ENCODE results near the gene MRPL3.

MRPL3 gene
- 54.4 to 169 (median 59.9) reads per million in 4 experiments for total RNA-seq

DNA sequence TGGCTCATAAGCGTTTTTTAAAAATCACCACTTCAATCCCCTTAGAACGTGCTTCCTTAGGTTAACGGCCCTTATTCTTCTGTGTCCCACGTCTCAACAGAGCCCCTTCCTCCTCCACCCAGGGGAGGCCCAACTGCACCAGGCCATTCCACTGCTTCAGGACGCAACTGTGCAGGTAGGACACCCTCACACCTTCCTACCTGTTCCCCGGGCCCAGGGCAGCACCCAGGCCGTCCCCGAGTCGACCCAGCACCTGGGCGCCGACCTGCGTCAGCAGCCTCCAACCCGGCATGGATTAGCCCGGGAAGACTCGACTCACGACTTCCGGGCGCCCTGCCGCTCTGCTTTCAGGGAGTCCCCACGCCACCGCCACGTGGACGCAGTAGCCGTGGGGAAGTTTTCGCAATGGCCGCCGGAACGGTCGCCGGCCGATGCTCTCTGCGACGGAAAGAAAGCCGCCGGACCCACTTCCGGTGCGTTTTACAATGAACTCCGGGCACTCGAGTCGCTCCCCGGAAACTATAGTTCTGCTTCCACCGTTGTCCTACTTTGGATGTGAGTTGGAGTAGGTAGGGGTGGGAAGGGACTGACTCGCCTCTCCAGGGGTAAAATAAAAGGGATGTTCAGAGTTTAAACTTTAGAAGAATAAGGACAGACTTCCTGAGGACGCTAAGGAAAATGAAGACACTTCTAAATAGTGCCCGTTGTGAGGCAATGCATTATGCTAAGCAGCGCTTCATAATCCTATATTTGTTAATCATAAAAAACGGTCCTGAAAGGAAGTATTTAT lies at the start of gene MRPL3:
Gene MRPL3 (minus strand): TSS at position 442 of the 790 bp plus-strand sequence. CDS start 150 bp downstream, at position 292.
- DNase-seq, result peak; percentile 71

DNA sequence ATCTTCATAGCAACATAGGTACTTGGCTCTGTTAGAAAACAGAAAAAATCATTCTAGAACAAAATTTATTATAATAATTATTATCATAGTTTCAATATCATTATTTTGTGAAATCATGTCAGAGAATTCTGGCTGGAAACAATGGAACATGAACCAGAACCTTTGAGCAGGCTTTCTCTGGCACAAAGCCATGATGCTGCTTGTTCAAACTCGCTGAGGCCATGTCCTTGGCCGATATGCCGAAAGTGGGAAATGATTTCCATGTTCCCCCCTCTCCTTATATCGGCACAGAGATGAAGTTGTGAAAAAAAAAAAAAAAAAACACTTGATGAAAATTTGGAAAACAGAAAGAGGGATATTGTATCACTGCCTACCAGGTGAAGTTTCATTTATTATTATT lies 49.0 kb upstream of the MRPL3 start:
- DNase-seq, result no peak

DNA sequence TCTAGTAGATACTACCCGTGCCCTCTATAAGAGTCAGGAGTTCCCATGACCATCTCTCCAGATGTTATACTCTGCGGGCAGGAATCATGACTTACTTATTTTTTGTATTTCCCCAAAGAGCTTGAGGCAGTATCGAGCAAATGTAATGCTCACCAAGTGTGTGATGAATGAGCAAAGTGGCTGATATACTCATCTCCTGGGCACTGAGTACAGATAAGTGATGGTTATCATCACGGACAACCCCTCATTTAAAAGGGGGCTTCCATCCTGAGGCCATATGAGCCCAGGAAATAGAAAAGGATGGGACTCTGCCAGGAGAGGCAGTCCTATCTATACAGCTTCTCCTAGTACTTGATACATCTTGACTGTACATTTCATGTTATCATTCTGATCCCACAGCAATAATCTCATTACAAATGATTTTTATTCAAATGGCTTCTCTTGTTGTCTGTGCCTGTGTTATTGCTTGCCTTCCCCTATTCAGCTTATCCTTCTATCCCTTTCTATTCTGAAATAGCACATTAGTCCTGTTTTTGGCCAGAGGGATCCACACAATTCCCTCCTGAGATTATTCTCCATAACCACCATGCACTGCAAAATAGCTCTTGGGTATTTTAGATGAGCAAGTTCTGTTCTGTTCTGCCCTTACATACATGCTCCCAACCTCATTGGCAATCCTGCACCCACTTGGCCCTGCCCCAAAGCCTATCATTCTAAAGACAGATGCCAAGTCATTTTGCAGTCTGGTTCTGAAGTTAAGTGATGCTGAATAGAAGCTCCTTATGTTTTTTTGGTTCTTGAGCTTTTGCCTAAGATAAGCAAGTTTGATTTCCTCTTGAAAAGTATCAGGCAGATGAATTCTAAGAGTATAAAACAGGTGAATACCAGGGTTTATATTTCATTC lies 48.0 kb upstream of the MRPL3 start:
- DNase-seq, result no peak

DNA sequence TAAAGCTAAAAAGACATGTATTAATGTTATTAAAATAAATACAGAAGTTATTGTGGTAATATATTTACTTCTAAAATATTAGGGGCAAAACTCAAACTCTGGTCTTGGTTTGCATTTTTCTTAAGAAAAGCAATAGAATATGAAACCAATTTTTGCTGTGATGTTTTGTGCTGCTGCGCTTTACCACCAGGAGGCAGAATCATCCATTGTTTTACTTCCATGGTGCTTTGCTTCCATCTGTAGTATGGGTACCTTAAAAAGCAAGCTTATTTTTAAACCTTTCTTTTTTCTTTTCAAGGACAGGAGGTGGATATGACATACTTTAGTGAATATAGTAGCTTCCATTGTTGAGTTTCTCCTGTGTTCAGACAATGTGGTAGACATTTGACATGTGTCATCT lies 46.6 kb upstream of the MRPL3 start:
- no peak for DNase-seq

DNA sequence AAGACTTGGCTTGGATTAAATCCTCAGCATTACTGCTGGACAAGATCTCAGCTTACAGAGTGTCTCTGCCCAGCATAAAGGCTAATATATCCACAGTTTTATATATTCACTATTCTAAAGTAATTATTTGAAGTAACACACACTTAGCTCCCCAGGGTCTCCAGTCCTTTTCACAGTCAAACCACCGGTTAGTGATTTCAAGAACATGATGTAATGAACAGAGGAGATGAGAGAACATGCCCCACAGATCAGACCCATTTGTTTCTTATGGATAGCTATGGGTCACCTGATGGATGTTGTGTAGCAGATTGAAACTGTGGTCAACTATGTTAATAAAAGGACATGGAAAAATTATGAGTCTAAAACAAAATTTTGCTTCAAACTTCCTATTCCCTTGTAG lies 44.8 kb upstream of the MRPL3 start:
- DNase-seq, result no peak

DNA sequence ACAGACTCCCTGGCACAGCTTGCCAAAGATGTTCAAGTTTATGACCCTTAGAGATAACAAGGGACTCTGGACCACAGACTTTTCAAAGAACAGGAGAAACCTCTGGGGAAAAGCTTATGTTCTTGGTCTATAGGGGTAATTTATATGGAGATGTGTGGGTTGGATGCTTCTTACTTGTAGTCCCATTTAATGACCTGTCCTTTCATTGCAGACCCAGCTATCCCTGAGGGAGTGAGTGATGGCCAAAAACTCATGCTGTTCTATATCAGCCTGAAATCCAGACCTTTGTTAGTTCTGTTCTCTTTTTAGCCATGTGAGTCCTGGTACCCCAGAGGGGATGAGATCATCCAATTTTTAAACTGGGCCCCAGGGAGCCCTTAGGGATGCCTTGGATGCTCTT lies 43.7 kb upstream of the MRPL3 start:
- no peak for DNase-seq

DNA sequence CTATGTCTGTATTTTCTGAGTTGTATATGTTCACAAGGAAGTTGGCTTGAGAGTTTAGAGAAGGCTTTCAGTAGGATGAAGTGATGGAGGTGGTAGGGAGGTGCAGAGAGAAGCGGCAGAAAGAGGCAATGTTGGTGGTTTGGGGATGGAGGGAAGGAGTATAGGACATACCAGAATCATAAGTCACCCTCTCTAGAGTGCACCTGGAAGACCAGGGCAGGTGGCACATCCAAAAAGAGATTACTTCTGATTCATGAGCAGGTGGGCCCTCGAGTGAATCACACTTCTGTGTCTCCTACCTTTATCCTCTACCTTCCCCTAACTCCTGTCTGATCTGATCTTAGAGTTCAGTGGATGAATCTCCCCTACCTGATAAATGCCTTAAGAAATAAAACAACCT lies 41.8 kb upstream of the MRPL3 start:
- no peak for DNase-seq

DNA sequence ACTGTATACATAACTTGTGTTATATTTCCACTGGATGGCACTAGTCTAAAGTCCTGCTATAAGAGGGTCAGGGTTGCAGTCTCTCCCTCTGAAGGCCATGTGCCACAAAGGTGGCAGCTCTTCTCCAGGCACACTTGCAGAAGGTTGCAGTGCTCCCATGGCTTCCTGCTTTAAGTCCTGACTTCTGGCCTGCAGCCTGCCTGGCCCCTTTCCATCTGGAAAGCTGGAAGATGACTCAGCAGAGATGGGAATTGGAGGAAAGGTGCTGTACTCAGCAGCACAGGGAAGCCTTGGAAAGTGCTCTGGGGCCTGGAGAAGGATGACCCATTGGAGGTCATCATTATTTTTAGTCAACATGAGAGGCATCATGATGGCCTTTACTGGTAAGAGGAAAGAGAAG lies 40.9 kb upstream of the MRPL3 start:
- DNase-seq, result no peak

DNA sequence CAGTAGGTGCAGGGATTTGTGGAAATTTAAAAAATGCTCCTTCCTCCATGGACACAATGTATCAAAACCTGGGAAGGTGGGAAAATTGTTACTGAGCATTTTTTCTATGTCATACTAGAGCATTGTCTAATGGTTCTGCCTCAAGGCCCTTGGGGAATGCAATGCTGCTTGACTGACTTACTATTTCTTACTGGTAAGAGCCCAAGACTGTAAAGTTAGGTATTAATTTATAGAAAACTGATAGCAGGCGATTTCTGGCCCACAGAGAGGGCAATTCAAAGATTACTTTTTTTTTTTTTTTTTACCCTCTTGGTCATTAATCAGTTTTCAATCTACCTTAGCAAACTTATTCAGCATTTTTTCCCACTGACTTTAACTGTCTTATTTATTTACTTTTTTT lies 38.5 kb upstream of the MRPL3 start:
- DNase-seq, result no peak

DNA sequence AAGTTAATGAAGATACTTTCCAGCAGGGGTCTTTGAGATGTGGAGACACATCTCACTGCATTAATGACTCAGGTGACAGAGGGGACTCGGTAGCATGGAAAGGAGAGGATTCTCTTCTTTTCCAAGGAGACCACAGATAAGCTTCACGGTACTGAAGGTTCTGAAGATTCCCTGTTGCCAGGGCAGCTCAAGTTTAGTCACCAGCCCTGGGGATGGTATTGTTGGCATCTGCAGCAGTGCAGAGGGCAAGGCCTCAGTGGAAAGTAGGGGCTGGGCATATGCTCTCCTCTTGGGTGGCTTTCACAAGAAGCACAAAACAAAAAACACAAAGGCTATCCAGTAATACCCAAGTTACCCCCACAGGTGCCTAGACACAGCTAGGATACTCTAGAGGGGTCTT lies 38.0 kb upstream of the MRPL3 start:
- no peak for DNase-seq

DNA sequence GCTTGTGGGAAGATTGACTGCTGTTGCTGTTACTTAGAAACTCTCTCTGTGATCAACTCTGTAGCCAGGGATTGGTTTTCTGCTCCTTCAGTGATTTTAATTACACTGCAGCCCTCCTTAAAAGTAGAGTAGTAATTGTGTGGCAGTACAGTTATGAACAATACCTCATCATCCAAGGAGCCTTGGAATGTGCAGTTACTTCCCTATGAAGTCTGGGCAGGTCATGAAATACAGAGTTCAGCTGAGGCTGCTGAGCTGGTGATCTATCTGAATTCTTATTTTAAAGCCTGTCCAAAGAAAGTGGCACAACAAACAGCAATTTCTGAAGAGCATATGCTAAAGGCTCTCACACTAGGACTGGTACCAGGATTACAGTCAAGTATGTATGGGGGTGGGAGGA lies 37.4 kb upstream of the MRPL3 start:
- no peak for DNase-seq

DNA sequence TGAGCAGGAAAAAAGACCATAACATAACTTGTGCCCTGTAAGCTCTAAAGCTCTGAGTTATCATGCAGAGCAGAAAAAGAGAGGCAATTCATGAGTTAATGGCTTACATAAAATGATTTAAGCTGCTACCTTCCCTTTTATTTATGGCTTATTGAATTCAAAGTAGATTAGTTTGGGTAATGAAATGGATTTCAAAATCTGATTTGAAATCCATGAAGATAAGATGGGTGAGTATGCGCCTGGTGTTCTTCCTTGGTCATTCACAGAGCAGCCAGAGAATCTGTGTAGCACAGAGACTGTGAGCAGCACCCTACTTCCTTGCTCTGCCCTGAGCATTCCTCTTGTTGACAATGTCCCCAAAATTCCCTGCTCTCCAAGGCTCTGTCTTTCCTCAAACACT lies 36.2 kb upstream of the MRPL3 start:
- no peak for DNase-seq

DNA sequence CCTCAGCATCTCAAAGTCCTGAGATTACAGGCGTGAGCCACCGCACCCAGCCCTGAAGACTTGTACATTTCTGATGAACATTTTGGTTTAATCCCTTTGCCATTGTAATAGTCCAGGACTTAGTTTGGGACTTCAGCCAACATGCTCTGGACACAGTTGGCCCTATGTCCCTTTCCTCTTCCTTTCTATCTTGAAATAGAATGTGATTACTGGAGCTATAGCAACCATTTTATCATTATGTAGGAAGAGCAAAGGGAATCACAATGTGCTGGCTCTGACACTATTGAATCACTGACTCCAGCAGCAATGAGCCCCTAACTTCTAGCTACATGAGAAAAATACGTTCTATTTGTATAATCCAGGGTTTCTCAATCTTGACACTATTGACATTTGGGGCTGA lies 34.8 kb upstream of the MRPL3 start:
- DNase-seq, result no peak

DNA sequence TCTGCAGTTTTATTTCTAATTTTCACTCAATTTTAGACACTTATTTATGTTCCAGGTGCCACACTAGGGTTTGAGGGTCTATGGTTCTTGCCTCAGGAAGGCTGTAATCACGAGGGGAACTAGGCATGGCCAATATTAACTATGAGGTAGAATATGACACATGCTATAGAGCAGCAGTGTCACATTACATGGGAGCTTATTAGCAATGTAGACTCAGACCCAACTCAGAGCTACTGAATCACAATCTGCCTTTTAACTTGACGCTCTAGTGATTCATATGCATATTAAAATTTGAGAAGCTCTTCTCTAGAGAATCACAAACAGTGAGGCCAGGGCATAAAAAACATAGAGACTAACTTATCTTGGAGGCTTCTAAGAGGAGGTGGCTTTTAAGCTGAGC lies 32.8 kb upstream of the MRPL3 start:
- DNase-seq, result no peak

DNA sequence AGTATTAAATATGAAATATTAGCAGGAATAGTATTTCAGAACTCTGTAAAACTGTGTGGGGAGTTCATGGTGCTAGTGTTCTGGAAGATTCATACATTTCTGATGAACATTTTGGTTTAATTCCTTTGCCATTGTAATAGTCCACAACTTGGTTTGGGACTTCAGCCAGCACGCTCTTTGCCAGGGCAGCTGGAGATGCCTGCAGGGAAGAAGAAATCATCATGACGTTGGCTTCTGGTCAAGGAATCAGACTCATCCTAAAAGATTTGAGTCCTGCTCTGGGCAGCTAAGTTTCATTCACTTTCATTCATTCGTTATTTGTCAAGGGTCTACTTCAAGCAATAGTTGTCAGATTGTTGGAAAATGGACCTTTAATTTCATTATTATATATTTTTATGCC lies 32.4 kb upstream of the MRPL3 start:
- no peak for DNase-seq

DNA sequence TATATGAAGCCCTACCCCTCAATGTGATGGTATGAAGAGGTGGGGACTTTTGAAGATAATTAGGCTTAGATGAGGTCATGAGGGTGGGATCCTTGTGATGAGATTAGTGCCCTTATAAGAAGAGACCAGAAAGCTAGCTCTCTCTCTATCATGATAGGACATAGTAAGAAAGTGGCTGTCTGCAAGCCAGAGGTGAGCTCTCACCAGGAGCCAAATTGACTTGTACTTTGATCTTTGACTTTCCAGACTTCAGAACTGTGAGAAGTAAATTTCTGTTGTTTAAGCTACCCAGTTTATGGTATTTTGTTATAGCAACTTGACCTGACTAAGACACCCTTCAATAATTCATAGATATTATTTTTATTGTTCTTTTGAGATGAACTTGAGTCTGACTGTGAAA lies 29.9 kb upstream of the MRPL3 start:
- no peak for DNase-seq

DNA sequence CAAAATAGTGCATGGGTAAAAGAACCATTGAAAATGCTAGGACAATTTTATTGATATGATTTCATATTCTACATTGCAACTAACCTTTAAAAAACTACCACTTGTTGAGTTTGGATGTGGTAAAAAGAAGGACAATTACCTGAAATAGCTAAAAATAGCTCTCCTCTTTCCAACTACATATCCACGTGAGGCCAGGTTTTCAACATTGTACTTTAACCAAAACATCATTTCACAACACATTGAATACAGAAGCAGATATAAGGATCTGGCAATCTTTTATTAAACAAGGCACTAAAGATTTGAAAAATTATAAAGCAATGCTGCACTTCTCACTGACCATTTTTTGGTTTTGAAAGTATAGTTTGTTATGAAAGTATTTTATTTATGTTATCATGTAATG lies 28.1 kb upstream of the MRPL3 start:
- no peak for DNase-seq

DNA sequence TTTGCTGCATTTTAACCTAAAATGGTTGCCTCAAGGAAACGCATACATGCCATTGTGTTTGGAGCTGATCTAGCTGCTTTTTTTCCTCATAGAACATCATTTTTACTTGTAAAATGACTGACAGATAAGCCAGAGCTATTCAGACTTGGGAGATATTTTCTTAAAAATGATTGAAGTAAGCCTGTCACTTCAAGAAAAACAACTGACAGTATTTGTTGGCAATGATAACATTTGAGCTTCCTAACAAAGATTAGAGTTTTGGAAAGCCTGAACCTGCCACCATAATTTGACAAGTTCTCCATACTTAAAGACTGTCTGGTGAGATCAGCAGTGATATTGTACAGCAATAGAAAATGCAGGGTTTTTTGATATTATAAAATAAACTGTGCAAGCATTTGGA lies 27.6 kb upstream of the MRPL3 start:
- DNase-seq, result no peak

DNA sequence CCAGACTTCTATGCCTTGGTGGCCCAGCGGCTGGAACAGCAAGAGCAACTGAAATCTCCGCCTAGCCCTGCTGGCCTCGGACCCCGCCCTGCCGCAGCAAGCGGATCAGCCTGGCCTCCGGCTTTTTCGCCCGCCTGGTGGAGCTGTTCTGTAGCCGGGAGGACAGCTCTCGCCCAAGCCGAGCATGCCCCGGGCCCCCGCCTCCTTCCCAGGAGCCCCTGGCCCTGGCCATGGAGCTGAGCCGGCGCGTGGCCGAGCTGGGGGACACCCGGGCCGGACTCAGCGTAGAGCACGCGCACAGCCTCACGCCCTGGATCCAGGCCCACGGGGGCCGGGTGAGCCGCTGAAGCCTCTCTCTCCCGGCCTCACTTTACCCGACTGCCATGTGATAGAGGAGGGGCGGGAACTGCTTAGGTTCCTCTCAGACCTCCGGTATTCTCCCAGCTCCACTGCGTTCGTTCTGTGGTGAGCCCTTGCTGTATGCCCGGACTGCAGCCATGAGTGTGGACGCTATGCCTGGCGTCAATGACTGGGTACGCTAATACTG lies 24.1 kb upstream of the MRPL3 start:
- DNase-seq, result no peak

DNA sequence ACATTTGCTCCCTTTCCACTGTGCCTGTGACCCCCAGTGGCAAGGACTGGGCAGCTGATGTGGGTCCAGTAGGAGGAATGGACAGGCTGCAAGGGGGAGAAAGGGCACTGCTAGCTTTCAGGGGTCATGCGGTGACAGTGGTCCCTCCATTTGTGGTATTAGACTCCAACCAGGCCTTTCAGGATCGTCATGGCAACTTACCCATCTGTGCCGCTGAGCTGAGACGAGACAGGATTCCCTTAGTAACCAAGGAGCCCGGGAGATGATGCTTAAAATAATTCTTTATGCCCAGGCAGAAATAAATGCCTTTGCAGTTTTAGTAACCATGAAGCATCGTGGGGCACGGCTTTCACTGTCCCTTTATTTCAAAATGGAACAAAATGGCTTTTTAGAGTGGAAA lies 15.9 kb upstream of the MRPL3 start:
- no peak for DNase-seq

DNA sequence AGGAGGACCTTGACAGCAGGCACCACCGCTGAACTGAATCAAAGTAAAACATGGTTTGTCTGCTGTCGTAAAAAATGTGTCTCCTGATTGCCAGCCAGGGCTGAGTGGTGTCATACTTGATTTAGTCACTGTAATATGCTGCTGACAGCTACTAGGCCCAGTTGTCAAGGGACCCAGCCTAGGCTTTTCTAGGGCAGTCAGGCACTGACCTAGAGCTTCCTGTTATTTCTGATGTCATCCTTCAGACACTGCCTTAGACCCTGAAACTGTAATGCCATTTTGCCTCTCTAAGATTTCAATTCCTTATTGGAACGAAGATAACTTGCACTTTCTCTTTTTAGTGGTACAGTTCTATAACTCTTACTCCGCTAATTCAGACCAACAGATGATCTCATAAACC lies 2.6 kb upstream of the MRPL3 start:
- DNase-seq, result no peak

DNA sequence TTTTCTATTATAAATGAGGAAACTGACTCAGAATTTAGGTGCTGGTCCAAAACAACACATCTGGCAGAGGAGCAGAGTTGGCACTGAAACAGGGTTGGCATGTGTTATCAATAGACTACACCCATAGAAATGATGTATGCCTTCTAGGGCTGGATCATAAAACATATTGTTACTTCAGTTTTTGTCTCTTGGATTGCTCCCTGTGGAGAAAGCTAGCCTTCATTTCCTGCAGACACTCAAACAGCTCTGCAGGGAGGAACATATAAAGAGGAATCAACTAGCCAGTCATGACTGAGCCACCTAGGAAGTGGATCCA lies 507 bp upstream of the MRPL3 start:
- DNase-seq, result no peak

DNA sequence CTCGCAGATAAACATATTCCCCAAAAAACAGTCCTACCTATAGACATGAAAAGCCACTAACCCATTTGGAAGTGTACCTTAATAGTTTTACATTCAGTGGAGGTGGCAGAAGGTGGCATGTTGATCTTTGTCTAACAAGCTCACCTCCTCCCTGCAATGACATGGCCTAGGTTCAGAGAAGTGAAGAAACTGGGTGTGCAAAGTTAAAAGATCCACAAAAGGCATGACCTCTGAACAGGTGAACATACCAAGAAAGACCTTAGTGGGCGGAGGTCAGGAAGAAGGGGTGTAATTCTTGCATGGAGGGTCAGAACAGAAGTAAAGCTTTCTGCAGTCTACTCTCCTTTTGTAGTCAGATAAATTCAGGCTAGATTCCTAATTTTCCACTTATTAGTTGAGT lies 822 bp downstream of the MRPL3 start:
- no peak for DNase-seq

DNA sequence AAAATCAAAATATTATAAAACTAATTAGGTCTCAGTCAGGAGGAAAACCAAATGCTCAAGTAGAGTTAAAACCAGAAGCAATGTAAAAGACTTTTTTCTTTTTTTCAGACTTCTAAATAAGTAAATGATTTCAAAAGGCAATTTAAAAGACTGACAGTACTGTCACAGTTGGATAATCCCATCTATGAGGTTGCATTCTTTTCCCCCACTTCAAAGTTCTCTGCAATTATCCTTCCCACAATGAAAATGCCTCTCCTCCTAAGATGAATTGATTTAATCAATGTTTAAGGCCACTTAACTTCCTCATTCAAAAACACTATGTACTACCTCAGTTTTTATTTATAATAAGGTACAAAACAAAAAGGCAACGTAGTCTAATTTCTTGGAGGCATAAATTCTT lies 8.1 kb downstream of the MRPL3 start:
- DNase-seq, result no peak
